OCI-LY1 (cell line): ENCODE data around the gene OPRM1.

Source experiments
- H2AFZ ChIP-seq: fragments of 200-600 bp; sonication (generic), shearing (Covaris generic); 2 replicates; pipeline ENCODE4 v1.6.0; 2014; ENCODE audit warnings: antibody characterized with exemption, mild to moderate bottlenecking, low read length
- H3F3A ChIP-seq: fragments of 200-600 bp; sonication (generic), shearing (Covaris generic); 2 replicates; pipeline ENCODE4 v1.6.0; 2014; ENCODE audit warnings: mild to moderate bottlenecking, antibody characterized with exemption, low read length, moderate library complexity; ENCODE audit not compliant: insufficient read depth
- H3K27ac ChIP-seq: fragments of 200-600 bp; sonication (generic); 2 replicates; pipeline ENCODE4 v1.5.1; 2014; ENCODE audit warnings: low read length, mixed run types, mild to moderate bottlenecking, low read depth; ENCODE audit not compliant: poor library complexity, severe bottlenecking
- H3K27me3 ChIP-seq: fragments of 200-600 bp; sonication (generic); 2 replicates; pipeline ENCODE4 v1.6.0; 2014; ENCODE audit warnings: antibody characterized with exemption, mild to moderate bottlenecking, low read length, moderate library complexity; ENCODE audit not compliant: insufficient read depth
- H3K36me3 ChIP-seq: fragments of 200-600 bp; sonication (generic); 2 replicates; pipeline ENCODE4 v1.6.1; 2014; ENCODE audit warnings: mild to moderate bottlenecking, antibody characterized with exemption, low read length, moderate library complexity, mixed read lengths; ENCODE audit not compliant: insufficient read depth
- H3K4me1 ChIP-seq: fragments of 200-600 bp; sonication (generic); 2 replicates; pipeline ENCODE4 v1.5.1; 2014; ENCODE audit warnings: mild to moderate bottlenecking, low read length, moderate library complexity; ENCODE audit not compliant: insufficient read depth, severe bottlenecking
- H3K4me2 ChIP-seq: fragments of 200-600 bp; sonication (generic), shearing (Covaris generic); 2 replicates; pipeline ENCODE4 v1.6.1; 2014; ENCODE audit warnings: low read length
- H3K4me3 ChIP-seq: fragments of 200-600 bp; sonication (generic); 2 replicates; pipeline ENCODE4 v1.5.1; 2014; ENCODE audit warnings: low read length, low read depth, mild to moderate bottlenecking, mixed read lengths; ENCODE audit not compliant: poor library complexity, severe bottlenecking
- H3K79me2 ChIP-seq: fragments of 200-600 bp; shearing (Covaris generic); 2 replicates; pipeline ENCODE4 v1.6.1; 2016; ENCODE audit warnings: mixed run types, low read length, mixed read lengths; ENCODE audit not compliant: insufficient read depth
- H3K9ac ChIP-seq: fragments of 200-600 bp; sonication (generic), shearing (Covaris generic); 2 replicates; pipeline ENCODE4 v1.6.1; 2014; ENCODE audit warnings: mild to moderate bottlenecking, low read length, mixed read lengths
- H3K9me2 ChIP-seq: fragments of 200-600 bp; sonication (generic), shearing (Covaris generic); 2 replicates; pipeline ENCODE4 v1.6.1; 2014; ENCODE audit warnings: low read depth, mild to moderate bottlenecking, low read length, mixed read lengths
- H3K9me3 ChIP-seq: fragments of 200-600 bp; shearing (Covaris generic); 2 replicates; pipeline ENCODE4 v1.6.1; 2014; ENCODE audit warnings: low read length, mixed read lengths
- H4K20me1 ChIP-seq: fragments of 200-600 bp; sonication (generic), shearing (Covaris generic); 2 replicates; pipeline ENCODE4 v1.6.0; 2016; ENCODE audit warnings: mild to moderate bottlenecking, low read length; ENCODE audit not compliant: insufficient read depth
- CTCF ChIP-seq: fragments of 200-600 bp; sonication (generic), shearing (Covaris generic); IDR thresholded peaks from 2 replicates; pipeline ENCODE4 v1.5.1; 2017; ENCODE audit warnings: mild to moderate bottlenecking, antibody characterized with exemption, low read length, moderate library complexity, mixed read lengths
- EZH2 ChIP-seq: fragments of 200-600 bp; sonication (generic), shearing (Covaris generic); IDR thresholded peaks from 2 replicates; pipeline ENCODE4 v1.8.0; 2017; ENCODE audit warnings: borderline replicate concordance, mixed run types, mild to moderate bottlenecking, antibody characterized with exemption, low read length, moderate library complexity, mixed read lengths

OPRM1 gene

GRCh38 chr6:154117485-154117884 is 78.4 kb downstream of the OPRM1 start:
- no peaks in the 10 kb centered on the region for H3K36me3 ChIP-seq
- H3K79me2 ChIP-seq, result no peaks in the 10 kb centered on the region
- H3K27me3 ChIP-seq, result no peaks in the 10 kb centered on the region
- no peaks in the 10 kb centered on the region for H3K9me2 ChIP-seq
- no peak overlapping the region for H3K27ac ChIP-seq
- H3K9me3 ChIP-seq, result no peaks in the 10 kb centered on the region
- no peak for TF ChIP-seq CTCF
- no peak for TF ChIP-seq EZH2
- no peaks in the 10 kb centered on the region for H4K20me1 ChIP-seq
- H3K4me1 ChIP-seq, result no peaks in the 10 kb centered on the region
- no peak overlapping the region for H3K9ac ChIP-seq
- H3K4me2 ChIP-seq, result no peak overlapping the region
- H3K4me3 ChIP-seq, result no peak overlapping the region
- H2AFZ ChIP-seq, result no peak overlapping the region
- no peaks in the 10 kb centered on the region for H3F3A ChIP-seq

- H3K27me3 ChIP-seq, result no peaks in the 10 kb centered on the region
- no peak overlapping the region for H3K4me2 ChIP-seq
- H2AFZ ChIP-seq, result no peak overlapping the region
- no peak overlapping the region for H3K27ac ChIP-seq
- TF ChIP-seq CTCF, result no peak
- TF ChIP-seq EZH2, result no peak
- no peaks in the 10 kb centered on the region for H3K9me3 ChIP-seq
- H3K9ac ChIP-seq, result no peak overlapping the region
- H3K4me1 ChIP-seq, result no peaks in the 10 kb centered on the region
- no peaks in the 10 kb centered on the region for H3K36me3 ChIP-seq
- H3K9me2 ChIP-seq, result no peaks in the 10 kb centered on the region
- no peaks in the 10 kb centered on the region for H3F3A ChIP-seq
- no peaks in the 10 kb centered on the region for H4K20me1 ChIP-seq
- H3K79me2 ChIP-seq, result no peaks in the 10 kb centered on the region
- no peak overlapping the region for H3K4me3 ChIP-seq
Observed at GRCh38 chr6:154122195-154122925, 83.3 kb downstream of the OPRM1 start.

GRCh38 chr6:154123155-154123956 is 84.3 kb downstream of the OPRM1 start:
- H3K79me2 ChIP-seq, result no peaks in the 10 kb centered on the region
- no peaks in the 10 kb centered on the region for H4K20me1 ChIP-seq
- no peaks in the 10 kb centered on the region for H3K4me1 ChIP-seq
- no peak overlapping the region for H2AFZ ChIP-seq
- no peaks in the 10 kb centered on the region for H3K27me3 ChIP-seq
- H3K9me3 ChIP-seq, result no peaks in the 10 kb centered on the region
- H3F3A ChIP-seq, result no peaks in the 10 kb centered on the region
- no peak overlapping the region for H3K4me3 ChIP-seq
- H3K9me2 ChIP-seq, result no peaks in the 10 kb centered on the region
- no peaks in the 10 kb centered on the region for H3K36me3 ChIP-seq
- H3K9ac ChIP-seq, result no peak overlapping the region
- H3K4me2 ChIP-seq, result no peak overlapping the region
- TF ChIP-seq CTCF (no peak), EZH2 (no peak)
- H3K27ac ChIP-seq, result no peak overlapping the region
